Osteoblast (primary cell): Measurements from ENCODE around the gene WEE2. TPM values are rescaled to one million over a fixed set of nuclear protein-coding genes. Genes with fewer than 3 reads are reported as not detected.
"Not testable (repeated sequence)": the region's sequence is repeated elsewhere in the genome, so short reads cannot be mapped to it uniquely, and the experiment has no call there.

Experiments used
- DNase-seq: peaks from one replicate; pipeline ENCODE4 v3.0.0; 2011; ENCODE audit warnings: low spot score, mixed read lengths; ENCODE audit not compliant: insufficient read length; ENCODE audit errors: missing footprints
- H2AFZ ChIP-seq: 2 replicates; pipeline ENCODE4 v1.6.0; 2011; ENCODE audit warnings: mild to moderate bottlenecking, low read length
- H3K27ac ChIP-seq: 2 replicates; pipeline ENCODE4 v1.5.1; 2011; ENCODE audit warnings: mild to moderate bottlenecking, low read depth, low read length, moderate library complexity
- H3K27me3 ChIP-seq: 2 replicates; pipeline ENCODE4 v1.6.0; 2012; ENCODE audit warnings: mild to moderate bottlenecking, control low read depth, inconsistent platforms, low read length, moderate library complexity; ENCODE audit not compliant: insufficient read depth
- H3K36me3 ChIP-seq: 2 replicates; pipeline ENCODE4 v1.5.1; 2011; ENCODE audit warnings: mild to moderate bottlenecking, low read length, control low read depth, moderate library complexity; ENCODE audit not compliant: insufficient read depth
- H3K4me1 ChIP-seq: 2 replicates; pipeline ENCODE4 v1.5.1; 2011; ENCODE audit warnings: mild to moderate bottlenecking, low read length, control low read depth, moderate library complexity; ENCODE audit not compliant: insufficient read depth
- H3K4me2 ChIP-seq: 2 replicates; pipeline ENCODE4 v1.6.0; 2011; ENCODE audit warnings: mild to moderate bottlenecking, low read length; ENCODE audit not compliant: insufficient read depth
- H3K4me3 ChIP-seq: fragments of 200-600 bp; sonication (generic); 3 replicates; pipeline ENCODE4 v1.5.1; 2012; ENCODE audit warnings: mild to moderate bottlenecking, low read length, inconsistent platforms; ENCODE audit not compliant: insufficient read depth
- H3K79me2 ChIP-seq: 2 replicates; pipeline ENCODE4 v1.6.0; 2012; ENCODE audit warnings: mild to moderate bottlenecking, low read length, control low read depth, inconsistent platforms; ENCODE audit not compliant: insufficient read depth
- H3K9me3 ChIP-seq: 2 replicates; pipeline ENCODE4 v1.5.1; 2011; ENCODE audit warnings: low read depth, low read length, control low read depth
- H4K20me1 ChIP-seq: 2 replicates; pipeline ENCODE4 v1.6.0; 2012; ENCODE audit warnings: mild to moderate bottlenecking, low read length, control low read depth; ENCODE audit not compliant: insufficient read depth
- total RNA-seq: library from RNA; depleted of rRNA; stranded (reverse); fragments of >200 nt; gene quantifications from 2 replicates; pipeline ENCODE4 v1.2.3, GENCODE V29; 2012
- TF ChIP-seq, protein P1 (sequence below): IDR thresholded peaks from 2 replicates; pipeline ENCODE4 v1.5.1; 2011; ENCODE audit warnings: mild to moderate bottlenecking, low read depth, low read length, moderate library complexity; ENCODE audit errors: extremely low read depth

WEE2 gene
- total RNA-seq, 1 donor = not detected

DNA sequence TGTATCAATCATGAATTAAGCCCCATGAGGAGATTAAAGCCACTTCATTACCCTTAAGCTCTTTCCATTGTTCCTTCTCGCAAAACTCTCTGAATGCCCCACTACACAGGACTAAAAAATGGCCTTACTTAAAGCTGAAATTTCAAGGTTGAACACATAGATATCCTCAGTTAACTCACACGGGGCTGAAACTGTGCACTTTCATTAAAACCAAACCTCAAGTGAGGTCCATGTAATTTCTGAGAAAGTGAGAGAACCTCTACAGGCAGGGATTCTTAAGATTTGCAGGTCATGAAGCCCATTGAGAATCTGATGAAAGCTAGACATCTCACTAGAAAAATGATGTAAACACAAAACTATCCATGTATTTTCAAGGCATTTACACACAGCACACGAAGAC is 22.1 kb upstream of the WEE2 start:
- no peaks in the 10 kb centered on the region for H3K9me3 ChIP-seq

DNA sequence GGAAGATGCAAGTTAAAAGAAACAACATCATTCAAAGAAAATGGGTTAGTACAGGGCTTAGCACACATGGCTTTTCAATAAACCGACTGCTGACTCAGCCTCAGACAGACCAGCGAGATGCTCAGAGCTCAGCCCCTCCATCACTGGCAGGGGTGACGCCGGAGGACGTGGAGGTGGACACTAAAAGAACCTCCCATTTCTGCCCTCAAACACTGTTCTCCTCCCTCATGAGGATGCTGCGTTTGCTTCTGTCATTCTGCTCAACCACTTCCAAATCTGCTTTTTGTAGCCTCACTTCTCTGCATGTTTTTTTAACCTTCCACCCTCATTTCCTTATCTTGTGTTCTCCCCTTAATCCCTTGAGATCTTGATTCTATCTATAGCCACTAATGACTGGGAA is 21.5 kb upstream of the WEE2 start:
- Histone ChIP-seq H3K4me1 (peaks cover 9% of the 10 kb centered on the region), H3K36me3 (peaks cover 8% of the 10 kb centered on the region), H2AFZ (no peak overlapping the region), H4K20me1 (peaks cover 16% of the 10 kb centered on the region), H3K79me2 (peaks cover 3% of the 10 kb centered on the region), H3K9me3 (no peaks in the 10 kb centered on the region), H3K4me2 (peak overlapping the region; percentile 7), H3K27me3 (no peaks in the 10 kb centered on the region), H3K4me3 (no peak overlapping the region), H3K27ac (no peak overlapping the region)
- no peak for DNase-seq
- TF ChIP-seq, protein P1, sequence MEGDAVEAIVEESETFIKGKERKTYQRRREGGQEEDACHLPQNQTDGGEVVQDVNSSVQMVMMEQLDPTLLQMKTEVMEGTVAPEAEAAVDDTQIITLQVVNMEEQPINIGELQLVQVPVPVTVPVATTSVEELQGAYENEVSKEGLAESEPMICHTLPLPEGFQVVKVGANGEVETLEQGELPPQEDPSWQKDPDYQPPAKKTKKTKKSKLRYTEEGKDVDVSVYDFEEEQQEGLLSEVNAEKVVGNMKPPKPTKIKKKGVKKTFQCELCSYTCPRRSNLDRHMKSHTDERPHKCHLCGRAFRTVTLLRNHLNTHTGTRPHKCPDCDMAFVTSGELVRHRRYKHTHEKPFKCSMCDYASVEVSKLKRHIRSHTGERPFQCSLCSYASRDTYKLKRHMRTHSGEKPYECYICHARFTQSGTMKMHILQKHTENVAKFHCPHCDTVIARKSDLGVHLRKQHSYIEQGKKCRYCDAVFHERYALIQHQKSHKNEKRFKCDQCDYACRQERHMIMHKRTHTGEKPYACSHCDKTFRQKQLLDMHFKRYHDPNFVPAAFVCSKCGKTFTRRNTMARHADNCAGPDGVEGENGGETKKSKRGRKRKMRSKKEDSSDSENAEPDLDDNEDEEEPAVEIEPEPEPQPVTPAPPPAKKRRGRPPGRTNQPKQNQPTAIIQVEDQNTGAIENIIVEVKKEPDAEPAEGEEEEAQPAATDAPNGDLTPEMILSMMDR = no peak

More for the DNA sequence above, 22.1 kb upstream of the WEE2 start:
- Histone ChIP-seq H3K36me3 (peaks cover 8% of the 10 kb centered on the region), H3K4me2 (no peak overlapping the region), H3K27me3 (no peaks in the 10 kb centered on the region), H4K20me1 (peaks cover 10% of the 10 kb centered on the region), H3K27ac (no peak overlapping the region), H3K4me3 (no peak overlapping the region), H3K79me2 (peaks cover 3% of the 10 kb centered on the region), H3K4me1 (peaks cover 9% of the 10 kb centered on the region), H2AFZ (no peak overlapping the region)
- TF ChIP-seq, protein P1 = no peak
- no peak for DNase-seq

DNA sequence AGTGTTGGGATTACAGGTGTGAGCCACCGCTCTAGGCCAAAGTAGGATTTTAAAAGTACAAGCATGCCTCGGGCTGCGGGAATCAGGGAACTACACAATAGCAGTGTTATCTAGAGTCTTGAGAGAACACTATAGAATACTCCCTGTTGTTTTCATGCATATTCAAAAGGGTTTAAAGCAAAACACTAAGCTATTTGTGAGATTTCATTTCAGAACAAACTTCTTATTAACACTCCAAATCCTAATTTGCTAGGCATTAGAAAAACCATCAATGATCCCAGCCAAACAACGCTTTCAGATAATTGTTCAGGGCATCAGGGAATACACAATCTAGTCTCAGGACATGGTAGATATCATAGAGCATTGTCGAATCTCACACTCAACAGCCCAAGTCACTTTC is 20.1 kb upstream of the WEE2 start:
- H3K4me3 ChIP-seq = no peak overlapping the region
- H4K20me1 ChIP-seq = peaks cover 16% of the 10 kb centered on the region
- H3K9me3 ChIP-seq = no peaks in the 10 kb centered on the region
- no peak overlapping the region for H2AFZ ChIP-seq
- H3K36me3 ChIP-seq = peaks cover 4% of the 10 kb centered on the region
- H3K79me2 ChIP-seq = peaks cover 3% of the 10 kb centered on the region
- peaks cover 9% of the 10 kb centered on the region for H3K4me1 ChIP-seq
- TF ChIP-seq, protein P1 = no peak
- DNase-seq = no peak
- no peak overlapping the region for H3K27ac ChIP-seq
- no peak overlapping the region for H3K4me2 ChIP-seq
- H3K27me3 ChIP-seq = no peaks in the 10 kb centered on the region

DNA sequence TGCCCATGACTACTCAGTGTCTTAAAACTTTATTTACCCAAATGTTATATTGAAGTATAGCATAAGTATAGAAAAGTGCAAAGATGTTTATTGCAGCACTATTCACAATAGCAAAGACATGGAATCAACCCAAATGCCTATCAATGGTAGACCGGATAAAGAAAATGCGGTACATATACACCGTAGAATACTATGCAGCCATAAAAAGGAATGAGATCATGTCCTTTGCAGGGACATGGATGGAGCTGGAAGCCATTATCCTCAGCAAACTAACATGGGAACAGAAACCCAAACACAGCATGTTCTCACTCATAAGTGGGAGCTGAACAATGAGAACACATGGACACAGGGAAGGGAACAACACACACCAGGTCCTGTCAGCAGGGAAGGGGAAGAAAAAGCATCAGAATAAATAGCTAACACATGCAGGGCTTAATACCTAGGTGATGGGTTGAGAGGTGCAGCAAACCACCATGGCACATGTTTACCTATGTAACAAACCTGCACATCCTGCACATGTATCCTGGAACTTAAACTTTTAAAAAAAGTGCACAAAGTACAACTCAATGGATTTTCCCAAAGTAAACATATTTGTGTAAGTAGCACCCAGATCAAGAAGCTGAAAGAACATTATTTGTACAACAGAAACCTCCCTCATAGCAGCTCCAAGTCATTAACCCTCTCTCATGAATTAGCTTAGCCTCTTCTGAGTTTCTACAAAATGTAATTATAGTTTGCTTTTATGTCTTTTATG is 18.9 kb upstream of the WEE2 start:
- H3K4me2 ChIP-seq, H3K36me3 ChIP-seq, H3K27me3 ChIP-seq, DNase-seq, H3K4me3 ChIP-seq, H3K27ac ChIP-seq, H3K79me2 ChIP-seq, H3K9me3 ChIP-seq, H2AFZ ChIP-seq, H3K4me1 ChIP-seq: not testable (repeated sequence)
- peaks cover 23% of the 10 kb centered on the region for H4K20me1 ChIP-seq
